HG02623 (cell line): ENCODE data around the gene TSSC4.

Source experiments
- ATAC-seq: cut with Tn5 transposase; IDR thresholded peaks from one replicate; pipeline ENCODE4 v1.9.1; 2021; ENCODE audit warnings: moderate library complexity; ENCODE audit not compliant: unreplicated experiment

TSSC4 gene

GRCh38 chr11:2415601-2416380, 15.2 kb downstream of the TSSC4 start:
- ATAC-seq: no peak

- ATAC-seq: no peak
Measured at GRCh38 chr11:2416765-2417164, 16.2 kb downstream of the TSSC4 start.

GRCh38 chr11:2417856-2418692, 17.5 kb downstream of the TSSC4 start:
- no peak for ATAC-seq

- no peak for ATAC-seq
Measured at GRCh38 chr11:2418693-2419360, 18.3 kb downstream of the TSSC4 start.

GRCh38 chr11:2419638-2420501, 19.3 kb downstream of the TSSC4 start:
- ATAC-seq: no peak

GRCh38 chr11:2420502-2421225, 20.1 kb downstream of the TSSC4 start:
- ATAC-seq: no peak

- ATAC-seq: no peak
Measured at GRCh38 chr11:2421226-2421994, 20.9 kb downstream of the TSSC4 start.

GRCh38 chr11:2421996-2422395, 21.4 kb downstream of the TSSC4 start:
- no peak for ATAC-seq

- ATAC-seq: no peak
Measured at GRCh38 chr11:2422461-2423156, 22.1 kb downstream of the TSSC4 start.

GRCh38 chr11:2423157-2424025, 22.8 kb downstream of the TSSC4 start:
- ATAC-seq: no peak

- ATAC-seq: no peak
Measured at GRCh38 chr11:2424811-2425495, 24.4 kb downstream of the TSSC4 start.

- no peak for ATAC-seq
Measured at GRCh38 chr11:2425506-2425905, 25.0 kb downstream of the TSSC4 start.

- ATAC-seq: no peak
Measured at GRCh38 chr11:2426221-2426620, 25.7 kb downstream of the TSSC4 start.

- ATAC-seq: no peak
Measured at GRCh38 chr11:2426826-2427521, 26.4 kb downstream of the TSSC4 start.

- ATAC-seq: no peak
Measured at GRCh38 chr11:2427721-2428321, 27.3 kb downstream of the TSSC4 start.

GRCh38 chr11:2428322-2428795, 27.8 kb downstream of the TSSC4 start:
- ATAC-seq: no peak
